Muscle of leg (tissue), 11 donors: ENCODE measurements around the gene FBXW5. TPM values are rescaled to one million over a fixed set of nuclear protein-coding genes. Genes with fewer than 3 reads are reported as not detected.

Source experiments
- DNase-seq: peaks from one replicate; pipeline ENCODE4 v3.0.0; 2013
- H3K27ac ChIP-seq: one replicate; pipeline ENCODE4 v1.5.1; 2013; ENCODE audit warnings: mild to moderate bottlenecking, low read length, control low read depth
- H3K27me3 ChIP-seq: one replicate; pipeline ENCODE4 v1.6.1; 2013; ENCODE audit warnings: low read length; ENCODE audit not compliant: control insufficient read depth, insufficient read depth
- H3K36me3 ChIP-seq: one replicate; pipeline ENCODE4 v1.6.1; 2013; ENCODE audit warnings: low read length; ENCODE audit not compliant: control insufficient read depth, insufficient read depth
- H3K4me1 ChIP-seq: one replicate; pipeline ENCODE4 v1.6.1; 2013; ENCODE audit warnings: low read length; ENCODE audit not compliant: control insufficient read depth, insufficient read depth
- H3K4me3 ChIP-seq: one replicate; pipeline ENCODE4 v1.5.1; 2013; ENCODE audit warnings: low read length, control low read depth
- H3K9me3 ChIP-seq: replicated peaks from 2 replicates; pipeline ENCODE4 v1.6.1; 2013; ENCODE audit warnings: low read depth, low read length; ENCODE audit not compliant: control insufficient read depth
- whole genome bisulfite sequencing: methylation state at CpG from one replicate; pipeline ENCODE4 v1.1.5; 2013; ENCODE audit warnings: missing lambda C conversion rate; ENCODE audit not compliant: insufficient coverage; 5-methylcytosine and 5-hydroxymethylcytosine counted together
- polyA plus RNA-seq, 8 donors: library from polyadenylated mRNA; unstranded; fragments of 120-200 nt; gene quantifications; one replicate each; pipeline versions ENCODE4 v1.2.1 to v1.2.3, GENCODE V29; 2013; ENCODE audit warnings: inconsistent platforms in 1 of 8, low replicate concordance in 1 of 8; ENCODE audit not compliant: insufficient read length in 8 of 8, insufficient read depth in 1 of 8
- total RNA-seq: library from RNA; stranded (reverse); fragments of 120-200 nt; gene quantifications from one replicate; pipeline ENCODE4 v1.2.4, GENCODE V29; 2013

Gene FBXW5
- total and polyA plus RNA-seq, 9 donors: 39.9 to 54.8 (median 45.3) TPM

GRCh38 chr9:136962163-136962562, 17.6 kb upstream of the FBXW5 start:
- Histone ChIP-seq H3K27ac (no peak overlapping the region), H3K36me3 (no peaks in the 10 kb centered on the region), H3K4me3 (no peak overlapping the region), H3K9me3 (no peaks in the 10 kb centered on the region), H3K4me1 (peaks cover 36% of the 10 kb centered on the region), H3K27me3 (peaks cover 10% of the 10 kb centered on the region)
- WGBS: 100% methylated on average over 2 of the region's 9 CpGs
- no peak for DNase-seq

DNA sequence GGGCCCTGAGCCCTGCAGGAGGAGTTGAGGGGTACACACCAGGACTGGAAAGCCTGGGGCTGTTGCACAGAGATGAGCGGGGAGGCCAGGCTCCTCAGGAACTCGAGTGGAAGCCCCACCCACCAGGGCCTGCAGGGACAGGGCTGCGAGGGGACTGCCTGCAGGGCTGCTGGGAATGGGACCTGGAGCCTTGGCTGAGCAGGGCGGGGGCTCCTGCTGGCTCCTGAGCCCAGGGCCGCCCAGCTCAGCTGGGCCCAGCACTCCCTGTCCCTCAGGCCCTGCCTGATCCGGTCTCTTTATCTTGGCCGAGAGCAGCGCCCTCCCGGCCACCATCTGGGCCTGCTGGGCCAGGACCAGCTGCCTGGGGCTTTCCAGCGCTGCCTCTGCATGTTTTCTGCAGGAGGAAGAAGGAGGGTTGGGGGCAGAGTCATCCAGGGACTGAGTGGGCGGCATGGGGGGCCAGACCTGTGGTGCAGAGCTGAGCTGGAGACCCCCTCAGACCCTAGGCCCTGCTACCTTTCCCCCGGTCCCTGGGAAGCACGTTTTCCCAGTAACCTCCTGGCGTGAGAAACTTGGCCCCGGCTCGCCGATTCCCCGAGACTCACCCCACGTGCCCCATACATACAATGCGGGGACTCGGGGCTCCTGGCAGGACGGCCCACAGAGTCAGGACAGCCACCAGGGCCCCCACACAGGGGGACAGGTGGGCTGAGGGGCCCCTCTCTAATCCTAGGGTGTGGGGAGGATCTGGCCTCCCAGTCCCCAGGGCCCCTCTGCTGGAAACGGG, 16.9 kb upstream of the FBXW5 start:
- peaks cover 36% of the 10 kb centered on the region for H3K4me1 ChIP-seq
- H3K9me3 ChIP-seq: no peaks in the 10 kb centered on the region
- H3K36me3 ChIP-seq: no peaks in the 10 kb centered on the region
- DNase-seq: peak; percentile 76
- peaks cover 10% of the 10 kb centered on the region for H3K27me3 ChIP-seq
- no peak overlapping the region for H3K27ac ChIP-seq
- WGBS: 46% methylated on average over 18 of the region's 23 CpGs
- H3K4me3 ChIP-seq: no peak overlapping the region

GRCh38 chr9:136960938-136961275, 16.4 kb upstream of the FBXW5 start:
- H3K4me3 ChIP-seq: no peak overlapping the region
- 69% methylated on average over 9 of the region's 15 CpGs for WGBS
- no peak overlapping the region for H3K27ac ChIP-seq
- no peaks in the 10 kb centered on the region for H3K36me3 ChIP-seq
- H3K4me1 ChIP-seq: peaks cover 32% of the 10 kb centered on the region
- peaks cover 5% of the 10 kb centered on the region for H3K27me3 ChIP-seq
- no peaks in the 10 kb centered on the region for H3K9me3 ChIP-seq
- no peak for DNase-seq

- Histone ChIP-seq H3K27me3 (peaks cover 2% of the 10 kb centered on the region), H3K27ac (no peak overlapping the region), H3K9me3 (no peaks in the 10 kb centered on the region), H3K4me3 (no peak overlapping the region), H3K4me1 (peaks cover 28% of the 10 kb centered on the region), H3K36me3 (no peaks in the 10 kb centered on the region)
- WGBS: 73% methylated on average over 10 of the region's 19 CpGs
- DNase-seq: no peak
Observed at GRCh38 chr9:136960212-136960937, 15.8 kb upstream of the FBXW5 start.

DNA sequence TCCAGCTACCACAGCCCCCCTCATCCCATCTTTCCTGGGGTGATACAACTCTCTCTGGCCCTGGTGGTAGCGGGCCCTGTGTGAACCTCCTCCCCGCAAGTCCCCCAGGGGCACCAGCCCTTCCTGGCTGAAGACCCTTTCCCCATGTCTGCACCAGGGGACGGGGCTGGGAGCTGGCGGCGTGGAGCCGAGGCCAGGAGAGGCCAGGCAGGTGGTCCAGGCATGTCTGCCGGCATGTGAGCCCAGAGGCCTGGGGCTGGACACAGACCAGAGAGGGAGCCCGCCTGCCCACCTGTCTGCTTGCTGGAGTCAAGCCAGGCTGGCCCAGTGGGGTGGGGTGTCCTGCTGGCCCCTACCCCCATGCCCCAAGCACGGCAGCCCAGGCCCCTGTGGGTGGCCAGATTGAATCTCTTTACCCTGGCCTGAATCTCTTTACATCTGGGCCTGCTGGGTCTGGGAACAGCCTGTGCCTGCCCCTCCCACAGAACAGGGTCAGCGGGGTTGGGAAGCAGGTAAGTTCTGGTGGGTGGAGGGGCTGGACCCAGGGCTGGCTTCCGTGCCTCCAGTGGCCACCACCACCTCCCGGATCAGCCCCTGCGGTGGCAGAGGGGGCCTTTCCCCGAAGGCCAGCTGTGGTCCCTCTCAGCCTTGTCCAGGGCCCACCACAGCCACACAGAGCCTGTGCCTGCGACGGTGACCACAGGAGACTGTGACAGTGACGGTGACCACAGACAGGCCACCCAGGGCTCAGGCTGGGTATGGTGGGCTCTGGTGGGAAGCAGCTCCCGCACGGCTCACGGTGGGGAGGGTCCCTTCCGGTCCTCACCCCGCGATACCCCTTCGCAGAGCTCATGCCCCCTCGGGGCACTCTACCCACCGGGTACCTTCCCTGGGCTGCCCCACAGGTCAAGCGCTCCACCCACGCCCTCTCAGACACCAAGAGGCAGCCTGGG, 14.6 kb upstream of the FBXW5 start:
- Histone ChIP-seq H3K27ac (no peak overlapping the region), H3K9me3 (no peaks in the 10 kb centered on the region)
- 76% methylated on average over 20 of the region's 28 CpGs for WGBS

GRCh38 chr9:136958473-136958872, 13.9 kb upstream of the FBXW5 start:
- peaks cover 2% of the 10 kb centered on the region for H3K27me3 ChIP-seq
- H3K36me3 ChIP-seq: no peaks in the 10 kb centered on the region
- H3K4me3 ChIP-seq: no peak overlapping the region
- no peak for DNase-seq
- peaks cover 23% of the 10 kb centered on the region for H3K4me1 ChIP-seq
- H3K9me3 ChIP-seq: no peaks in the 10 kb centered on the region
- 87% methylated on average over 4 of the region's 7 CpGs for WGBS
- no peak overlapping the region for H3K27ac ChIP-seq

More for the DNA sequence above, 14.6 kb upstream of the FBXW5 start:
- no peaks in the 10 kb centered on the region for H3K36me3 ChIP-seq
- peaks cover 26% of the 10 kb centered on the region for H3K4me1 ChIP-seq
- DNase-seq: no peak
- peaks cover 2% of the 10 kb centered on the region for H3K27me3 ChIP-seq
- H3K4me3 ChIP-seq: no peak overlapping the region

DNA sequence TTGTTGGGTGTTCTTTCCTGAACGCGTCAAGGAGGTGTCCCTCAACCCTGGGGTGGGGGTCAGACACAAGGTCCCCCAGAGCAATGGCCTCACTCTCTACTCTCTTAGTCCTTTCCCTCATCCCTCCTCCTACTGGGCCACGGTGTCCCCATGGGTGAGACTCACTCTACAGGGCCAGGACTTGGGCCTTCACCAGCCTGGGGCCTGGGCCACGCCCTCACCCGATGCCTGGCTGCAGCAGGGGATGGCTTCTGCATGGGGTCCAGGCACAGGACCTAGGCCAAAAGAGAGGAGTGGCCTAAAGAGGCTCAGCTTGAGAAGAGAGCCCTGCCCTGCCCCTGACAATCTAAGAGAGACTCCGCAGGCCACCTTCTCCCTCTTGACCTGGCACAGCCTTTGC, 13.4 kb upstream of the FBXW5 start:
- DNase-seq: no peak
- whole genome bisulfite sequencing: 75% methylated on average over 3 of the region's 6 CpGs
- H3K9me3 ChIP-seq: no peaks in the 10 kb centered on the region
- no peak overlapping the region for H3K27ac ChIP-seq
- peaks cover 18% of the 10 kb centered on the region for H3K4me1 ChIP-seq
- no peaks in the 10 kb centered on the region for H3K36me3 ChIP-seq
- H3K27me3 ChIP-seq: no peaks in the 10 kb centered on the region
- no peak overlapping the region for H3K4me3 ChIP-seq

DNA sequence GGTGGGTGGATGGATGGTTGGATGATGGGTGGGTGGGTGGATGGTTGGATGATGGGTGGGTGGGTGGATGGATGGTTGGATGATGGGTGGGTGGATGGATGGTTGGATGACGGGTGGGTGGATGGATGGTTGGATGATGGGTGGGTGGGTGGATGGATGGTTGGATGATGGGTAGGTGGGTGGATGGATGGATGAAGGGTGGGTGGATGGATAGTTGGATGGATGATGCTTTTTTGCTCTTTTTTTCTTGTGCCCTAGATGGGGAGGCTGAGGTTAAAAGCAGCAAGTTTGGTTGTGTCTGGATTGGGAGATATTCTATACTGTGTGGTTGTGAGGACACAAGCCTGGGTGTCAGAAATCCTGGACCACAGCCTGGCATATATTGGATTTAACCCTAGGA, 12.9 kb upstream of the FBXW5 start:
- DNase-seq: no peak
- Histone ChIP-seq H3K36me3 (no peaks in the 10 kb centered on the region), H3K27me3 (no peaks in the 10 kb centered on the region), H3K4me1 (peaks cover 18% of the 10 kb centered on the region), H3K27ac (no peak overlapping the region), H3K9me3 (no peaks in the 10 kb centered on the region), H3K4me3 (no peak overlapping the region)
- 100% methylated on average over 1 of the region's 1 CpG for WGBS

- Histone ChIP-seq H3K4me1 (peaks cover 20% of the 10 kb centered on the region), H3K27me3 (no peaks in the 10 kb centered on the region), H3K4me3 (no peak overlapping the region), H3K9me3 (no peaks in the 10 kb centered on the region), H3K27ac (no peak overlapping the region), H3K36me3 (no peaks in the 10 kb centered on the region)
- WGBS: 98% methylated on average over 3 of the region's 4 CpGs
- DNase-seq: no peak
Observed at GRCh38 chr9:136956604-136957003, 12.1 kb upstream of the FBXW5 start.

DNA sequence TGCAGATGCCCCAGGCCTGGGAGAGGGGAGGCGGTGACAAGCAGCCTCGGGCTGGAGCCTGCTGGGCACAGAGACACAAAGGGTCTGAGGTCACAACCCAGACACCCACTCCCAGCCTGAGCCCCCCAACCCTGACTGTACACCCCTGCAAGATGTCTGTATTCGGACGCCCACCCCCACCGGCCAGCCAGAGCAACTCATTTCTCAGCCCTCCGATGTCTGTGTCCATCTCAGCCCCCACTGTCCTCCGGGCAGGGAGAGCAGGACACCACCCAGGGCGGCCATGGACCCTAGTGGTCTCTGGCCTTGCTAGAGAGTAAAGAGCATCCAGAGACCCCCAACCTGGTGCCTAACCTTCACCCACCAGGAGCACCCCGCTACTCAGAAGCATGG, 11.4 kb upstream of the FBXW5 start:
- H3K4me3 ChIP-seq: no peak overlapping the region
- H3K27ac ChIP-seq: no peak overlapping the region
- no peaks in the 10 kb centered on the region for H3K27me3 ChIP-seq
- no peaks in the 10 kb centered on the region for H3K36me3 ChIP-seq
- 83% methylated on average over 9 of the region's 9 CpGs for WGBS
- H3K4me1 ChIP-seq: peaks cover 13% of the 10 kb centered on the region
- DNase-seq: no peak
- no peaks in the 10 kb centered on the region for H3K9me3 ChIP-seq
